HG03060 (cell line): ENCODE results near the gene ADCY7.

ENCODE experiments used
- ATAC-seq: cut with Tn5 transposase; IDR thresholded peaks from one replicate; pipeline ENCODE4 v1.9.1; 2021; ENCODE audit warnings: low read depth, moderate number of reproducible peaks; ENCODE audit not compliant: unreplicated experiment

ADCY7 gene

GRCh38 chr16:50279504-50279865, 13.1 kb downstream of the ADCY7 start:
- ATAC-seq, result no peak

GRCh38 chr16:50280932-50281331, 14.6 kb downstream of the ADCY7 start:
- no peak for ATAC-seq

- peak; percentile 3 for ATAC-seq
Observed at GRCh38 chr16:50281391-50282009, 15.1 kb downstream of the ADCY7 start.

- ATAC-seq, result peak; percentile 92
Observed at GRCh38 chr16:50282010-50282538, 15.7 kb downstream of the ADCY7 start.

GRCh38 chr16:50282955-50283631, 16.7 kb downstream of the ADCY7 start:
- ATAC-seq, result no peak

- no peak for ATAC-seq
Observed at GRCh38 chr16:50284131-50284911, 18.0 kb downstream of the ADCY7 start.

- no peak for ATAC-seq
Observed at GRCh38 chr16:50285406-50286003, 19.2 kb downstream of the ADCY7 start.

- ATAC-seq, result no peak
Observed at GRCh38 chr16:50286681-50287080, 20.3 kb downstream of the ADCY7 start.

GRCh38 chr16:50288026-50288425, 21.7 kb downstream of the ADCY7 start:
- ATAC-seq, result no peak

- no peak for ATAC-seq
Observed at GRCh38 chr16:50288920-50289319, 22.6 kb downstream of the ADCY7 start.

GRCh38 chr16:50289950-50290764, 23.8 kb downstream of the ADCY7 start:
- no peak for ATAC-seq

- ATAC-seq, result no peak
Observed at GRCh38 chr16:50290856-50291255, 24.5 kb downstream of the ADCY7 start.

GRCh38 chr16:50291719-50292565, 25.6 kb downstream of the ADCY7 start:
- no peak for ATAC-seq

- no peak for ATAC-seq
Observed at GRCh38 chr16:50292566-50292948, 26.2 kb downstream of the ADCY7 start.

- ATAC-seq, result no peak
Observed at GRCh38 chr16:50293041-50293783, 26.9 kb downstream of the ADCY7 start.

GRCh38 chr16:50293994-50294855, 27.9 kb downstream of the ADCY7 start:
- ATAC-seq, result no peak

GRCh38 chr16:50294955-50295354, 28.6 kb downstream of the ADCY7 start:
- no peak for ATAC-seq
